NCI-H1436 (cell line): ENCODE data around the gene BCORL1.

Experiments
- DNase-seq: peaks from one replicate; lab custom pipeline; 2025; lab: John Stamatoyannopoulos, UW

The BCORL1 gene

GRCh38 chrX:130094696-130095095, 112.3 kb downstream of the BCORL1 start:
- no peak for DNase-seq

DNA sequence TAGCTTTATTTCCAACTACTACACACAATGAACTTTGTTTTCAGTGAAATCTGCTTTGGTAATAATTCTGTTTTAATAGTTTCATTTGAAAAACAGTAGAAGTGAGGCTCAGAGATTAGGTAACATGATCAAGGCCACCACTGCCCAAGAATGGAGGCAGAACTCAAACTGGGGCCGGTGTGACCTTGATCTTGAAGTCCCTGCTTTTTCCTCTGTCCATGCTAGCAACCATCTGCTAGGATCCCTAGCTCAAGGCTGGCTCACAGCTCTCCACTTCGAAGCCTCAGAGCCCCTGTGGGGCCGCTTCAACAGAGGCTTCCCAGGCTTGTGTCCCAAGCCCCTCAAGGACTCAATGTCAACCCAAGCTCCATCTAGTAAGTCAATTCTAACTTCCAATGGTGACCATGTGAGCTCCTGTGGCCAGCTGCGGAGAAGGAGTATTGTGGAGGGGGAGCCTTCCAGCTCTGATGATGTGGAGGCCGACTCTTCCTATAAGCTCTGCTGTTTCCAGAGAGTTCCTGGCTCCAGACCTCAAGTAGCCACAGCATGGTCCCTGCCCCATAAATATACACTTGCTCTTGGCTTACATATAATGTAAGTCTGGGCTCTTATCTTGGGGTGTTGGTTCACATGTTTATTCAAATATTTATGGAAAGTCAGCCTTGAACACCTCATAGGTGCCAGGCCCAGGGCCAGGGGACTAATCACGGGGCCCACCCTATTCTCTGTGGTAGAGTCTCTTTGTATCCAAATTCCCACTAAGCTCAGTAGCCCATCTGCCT, 113.0 kb downstream of the BCORL1 start:
- no peak for DNase-seq

GRCh38 chrX:130097507-130098209, 115.2 kb downstream of the BCORL1 start:
- no peak for DNase-seq

DNA sequence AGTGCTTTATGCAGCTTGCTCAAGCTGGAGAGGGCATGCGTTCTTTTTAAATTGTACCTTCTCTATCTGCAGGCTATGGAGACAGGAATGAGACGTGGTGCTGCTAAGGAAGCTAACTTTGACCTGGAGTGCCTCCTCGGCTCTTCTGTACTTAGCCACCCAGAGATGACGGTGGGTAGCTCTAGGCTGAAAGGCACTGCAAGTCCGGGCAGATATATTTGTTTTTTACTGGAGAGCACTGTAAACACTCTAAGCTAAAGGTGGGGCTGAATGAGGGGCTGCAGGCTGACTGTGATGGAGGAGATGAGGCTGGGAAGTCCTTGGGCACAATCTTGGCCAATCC, 115.7 kb downstream of the BCORL1 start:
- DNase-seq: no peak

GRCh38 chrX:130100180-130100579, 117.7 kb downstream of the BCORL1 start:
- no peak for DNase-seq

DNA sequence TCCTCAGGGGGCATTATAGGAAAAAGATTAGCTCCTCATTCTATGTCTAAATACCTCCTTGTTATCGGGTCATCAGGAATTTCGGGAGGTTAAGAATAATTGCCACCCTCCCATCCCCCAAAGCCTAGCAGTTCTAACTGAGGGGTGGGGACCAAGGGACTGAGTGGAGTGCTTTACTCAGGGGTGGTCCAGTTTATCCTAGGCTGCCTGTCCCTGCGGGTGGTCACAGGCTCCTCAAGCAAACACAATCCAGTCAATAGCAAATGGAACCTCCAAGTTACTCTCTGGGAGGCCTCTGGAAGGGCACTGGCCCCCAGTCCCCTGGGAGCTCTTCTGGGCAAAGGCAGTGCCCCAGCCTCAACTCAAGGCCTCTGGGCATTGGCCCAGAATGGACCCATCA, 121.2 kb downstream of the BCORL1 start:
- no peak for DNase-seq

GRCh38 chrX:130105244-130105643, 122.8 kb downstream of the BCORL1 start:
- DNase-seq: no peak

DNA sequence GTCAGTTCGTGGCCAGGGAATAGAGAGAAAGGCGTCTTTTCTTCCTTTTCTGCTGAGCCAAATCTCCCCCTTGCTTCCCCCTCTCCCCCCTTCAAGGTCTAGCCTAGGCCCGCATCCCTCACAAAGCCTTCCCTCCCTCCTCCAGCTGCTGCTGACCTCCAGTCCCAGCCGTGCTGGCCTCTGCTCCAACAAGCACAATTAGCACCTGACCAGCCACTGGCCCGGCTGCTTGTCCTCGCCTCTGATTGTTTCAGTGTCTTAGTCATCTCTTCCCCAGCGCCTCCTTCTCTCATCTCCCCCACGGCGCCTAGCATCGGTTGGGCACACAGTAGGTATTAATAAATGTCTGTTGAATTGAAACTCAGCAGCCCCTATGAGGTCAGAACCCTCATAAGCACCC, 123.6 kb downstream of the BCORL1 start:
- DNase-seq: no peak
